Bronchial epithelial cell (primary cell): ENCODE results near the gene MIOX. TPM values are rescaled to one million over a fixed set of nuclear protein-coding genes. Genes with fewer than 3 reads are reported as not detected.

Experiments
- DNase-seq: peaks from one replicate; pipeline ENCODE4 v3.0.0-alpha.2; 2010; ENCODE audit warnings: low read depth
- FAIRE-seq: peaks from 2 replicates; lab custom pipeline; 2011; peaks lifted over from hg19 to GRCh38; lab: Jason Lieb, UNC
- H3K27me3 ChIP-seq: 2 replicates; pipeline ENCODE4 v1.5.1; 2011; ENCODE audit warnings: low read length; ENCODE audit not compliant: control insufficient read depth, insufficient read depth
- H3K36me3 ChIP-seq: 2 replicates; pipeline ENCODE4 v1.5.1; 2011; ENCODE audit warnings: low read length; ENCODE audit not compliant: control insufficient read depth, insufficient read depth
- H3K4me3 ChIP-seq: 2 replicates; pipeline ENCODE4 v1.5.1; 2011; ENCODE audit warnings: mild to moderate bottlenecking, low read depth, low read length, control low read depth
- CTCF ChIP-seq: IDR thresholded peaks from 2 replicates; pipeline ENCODE4 v1.5.1; 2011; ENCODE audit warnings: mild to moderate bottlenecking, moderate library complexity, low read length, control low read depth, inconsistent platforms; ENCODE audit not compliant: insufficient read depth, severe bottlenecking
- total RNA-seq: library from RNA; depleted of rRNA; stranded (reverse); fragments of >200 nt; gene quantifications from 2 replicates; pipeline ENCODE4 v1.2.1, GENCODE V29; 2014

Gene MIOX
- total RNA-seq, 1 donor from 2014 or later: not detected

GRCh38 chr22:50469377-50470305, 17.0 kb upstream of the MIOX start:
- FAIRE-seq: no peak
- H3K4me3 ChIP-seq: no peak overlapping the region
- no peak for TF ChIP-seq CTCF
- peaks cover 30% of the 10 kb centered on the region for H3K36me3 ChIP-seq
- no peaks in the 10 kb centered on the region for H3K27me3 ChIP-seq
- peak; percentile 78 for DNase-seq

GRCh38 chr22:50470491-50470890, 16.2 kb upstream of the MIOX start:
- no peak for FAIRE-seq
- no peak overlapping the region for H3K4me3 ChIP-seq
- TF ChIP-seq CTCF: no peak

GRCh38 chr22:50471197-50471847, 15.3 kb upstream of the MIOX start:
- TF ChIP-seq CTCF: no peak

More at GRCh38 chr22:50470491-50470890, 16.2 kb upstream of the MIOX start:
- Histone ChIP-seq H3K27me3 (no peaks in the 10 kb centered on the region), H3K36me3 (peaks cover 24% of the 10 kb centered on the region)
- DNase-seq: no peak

GRCh38 chr22:50471962-50472361, 14.7 kb upstream of the MIOX start:
- Histone ChIP-seq H3K36me3 (peaks cover 16% of the 10 kb centered on the region), H3K27me3 (no peaks in the 10 kb centered on the region), H3K4me3 (no peak overlapping the region)
- DNase-seq (no peak), FAIRE-seq (no peak)
- no peak for TF ChIP-seq CTCF

More at GRCh38 chr22:50471197-50471847, 15.3 kb upstream of the MIOX start:
- H3K27me3 ChIP-seq: no peaks in the 10 kb centered on the region
- no peak overlapping the region for H3K4me3 ChIP-seq
- peaks cover 22% of the 10 kb centered on the region for H3K36me3 ChIP-seq
- no peak for DNase-seq
- FAIRE-seq: no peak

GRCh38 chr22:50473088-50473487, 13.6 kb upstream of the MIOX start:
- Histone ChIP-seq H3K27me3 (no peaks in the 10 kb centered on the region), H3K4me3 (no peak overlapping the region), H3K36me3 (peaks cover 9% of the 10 kb centered on the region)
- FAIRE-seq: no peak
- TF ChIP-seq CTCF: peak; percentile 46
- peak; percentile 20 for DNase-seq
